Measurements from ENCODE around the gene ZNF837.
"Not testable (repeated sequence)": the region's sequence is repeated elsewhere in the genome, so short reads cannot be mapped to it uniquely, and the experiment has no call there.

ZNF837 gene

GRCh38 chr19:58351990-58352755 is 28.7 kb downstream of the ZNF837 start:
- peaks cover 19% of the 10 kb centered on the region for H3K36me3 Mint-ChIP-seq
- no peak for ATAC-seq
- no peak for DNase-seq (ENCODE audit: low spot score in 2 of 2)
- H3K9me3 Mint-ChIP-seq: no peaks in the 10 kb centered on the region
- peaks cover 19% of the 10 kb centered on the region for H3K4me1 Mint-ChIP-seq
- no peak overlapping the region for H3K4me3 Mint-ChIP-seq
- peak overlapping the region; percentile 43 for H3K27ac Mint-ChIP-seq

- ATAC-seq: no peak
- DNase-seq (ENCODE audit: low spot score in 2 of 2): no peak
- Mint-ChIP-seq H3K27ac (no peak overlapping the region), H3K36me3 (peaks cover 19% of the 10 kb centered on the region), H3K9me3 (no peaks in the 10 kb centered on the region), H3K4me3 (no peak overlapping the region), H3K4me1 (peaks cover 23% of the 10 kb centered on the region)
These were observed 29.3 kb downstream of the ZNF837 start for GRCh38 chr19:58351558-58351878.

- Mint-ChIP-seq H3K27ac (no peak overlapping the region), H3K9me3 (no peaks in the 10 kb centered on the region), H3K4me1 (peaks cover 28% of the 10 kb centered on the region), H3K4me3 (no peak overlapping the region), H3K36me3 (peaks cover 19% of the 10 kb centered on the region)
- no peak for DNase-seq (ENCODE audit: low spot score in 2 of 2)
- no peak for ATAC-seq
These were observed 29.8 kb downstream of the ZNF837 start for GRCh38 chr19:58350871-58351557.

GRCh38 chr19:58350001-58350861 is 30.6 kb downstream of the ZNF837 start:
- Mint-ChIP-seq H3K4me3 (peak overlapping the region; percentile 14), H3K4me1 (peaks cover 35% of the 10 kb centered on the region), H3K27ac (peak overlapping the region; percentile 87), H3K9me3 (no peaks in the 10 kb centered on the region), H3K36me3 (peaks cover 19% of the 10 kb centered on the region)
- no peak for ATAC-seq
- DNase-seq (ENCODE audit: low spot score in 2 of 2): no peak

GRCh38 chr19:58349590-58349989 is 31.2 kb downstream of the ZNF837 start:
- peak overlapping the region; percentile 87 for H3K27ac Mint-ChIP-seq
- no peak for ATAC-seq
- no peaks in the 10 kb centered on the region for H3K9me3 Mint-ChIP-seq
- H3K4me1 Mint-ChIP-seq: peaks cover 39% of the 10 kb centered on the region
- H3K36me3 Mint-ChIP-seq: peaks cover 19% of the 10 kb centered on the region
- DNase-seq (ENCODE audit: low spot score in 2 of 2): no peak
- peak overlapping the region; percentile 14 for H3K4me3 Mint-ChIP-seq

- peaks cover 19% of the 10 kb centered on the region for H3K36me3 Mint-ChIP-seq
- peak overlapping the region; percentile 73 for H3K27ac Mint-ChIP-seq
- not testable (repeated sequence) for H3K9me3 Mint-ChIP-seq; DNase-seq (ENCODE audit: low spot score in 2 of 2)
- peaks cover 39% of the 10 kb centered on the region for H3K4me1 Mint-ChIP-seq
- ATAC-seq: peak; percentile 1
- peak overlapping the region; percentile 88 for H3K4me3 Mint-ChIP-seq
These were observed 32.8 kb downstream of the ZNF837 start for GRCh38 chr19:58348080-58348479.

GRCh38 chr19:58346961-58347929 is 33.6 kb downstream of the ZNF837 start:
- DNase-seq (ENCODE audit: low spot score in 2 of 2) (peak; percentile 64 to 85), ATAC-seq (peak; percentile 93)
- Mint-ChIP-seq H3K4me1 (peaks cover 36% of the 10 kb centered on the region), H3K4me3 (peak overlapping the region; percentile 88), H3K36me3 (peaks cover 19% of the 10 kb centered on the region), H3K27ac (peak overlapping the region; percentile 73), H3K9me3 (no peaks in the 10 kb centered on the region)

- ATAC-seq: no peak
- no peaks in the 10 kb centered on the region for H3K9me3 Mint-ChIP-seq
- peaks cover 41% of the 10 kb centered on the region for H3K4me1 Mint-ChIP-seq
- H3K36me3 Mint-ChIP-seq: peaks cover 14% of the 10 kb centered on the region
- H3K4me3 Mint-ChIP-seq: peak overlapping the region; percentile 88
- no peak for DNase-seq (ENCODE audit: low spot score in 2 of 2)
- H3K27ac Mint-ChIP-seq: peak overlapping the region; percentile 73
These were observed 35.3 kb downstream of the ZNF837 start for GRCh38 chr19:58345558-58345957.

- Mint-ChIP-seq H3K4me3 (no peak overlapping the region), H3K9me3 (no peaks in the 10 kb centered on the region), H3K36me3 (peaks cover 31% of the 10 kb centered on the region), H3K27ac (no peak overlapping the region), H3K4me1 (peaks cover 17% of the 10 kb centered on the region)
- ATAC-seq: no peak
- no peak for DNase-seq (ENCODE audit: low spot score in 2 of 2)
These were observed 41.8 kb downstream of the ZNF837 start for GRCh38 chr19:58338825-58339558.

GRCh38 chr19:58338336-58338735 is 42.5 kb downstream of the ZNF837 start:
- peaks cover 17% of the 10 kb centered on the region for H3K4me1 Mint-ChIP-seq
- peaks cover 31% of the 10 kb centered on the region for H3K36me3 Mint-ChIP-seq
- no peaks in the 10 kb centered on the region for H3K9me3 Mint-ChIP-seq
- H3K27ac Mint-ChIP-seq: no peak overlapping the region
- no peak for DNase-seq (ENCODE audit: low spot score in 2 of 2)
- ATAC-seq: no peak
- H3K4me3 Mint-ChIP-seq: no peak overlapping the region

GRCh38 chr19:58336820-58337219 is 44.0 kb downstream of the ZNF837 start:
- no peaks in the 10 kb centered on the region for H3K9me3 Mint-ChIP-seq
- no peak overlapping the region for H3K4me3 Mint-ChIP-seq
- peaks cover 31% of the 10 kb centered on the region for H3K36me3 Mint-ChIP-seq
- DNase-seq (ENCODE audit: low spot score in 2 of 2) (no peak), ATAC-seq (no peak)
- no peak overlapping the region for H3K27ac Mint-ChIP-seq
- peaks cover 15% of the 10 kb centered on the region for H3K4me1 Mint-ChIP-seq

GRCh38 chr19:58336216-58336615 is 44.6 kb downstream of the ZNF837 start:
- Mint-ChIP-seq H3K9me3 (no peaks in the 10 kb centered on the region), H3K36me3 (peaks cover 31% of the 10 kb centered on the region), H3K4me3 (no peak overlapping the region), H3K4me1 (peaks cover 9% of the 10 kb centered on the region), H3K27ac (peak overlapping the region; percentile 3)
- DNase-seq (ENCODE audit: low spot score in 2 of 2): no peak
- no peak for ATAC-seq

- Mint-ChIP-seq H3K27ac (peak overlapping the region; percentile 3), H3K9me3 (no peaks in the 10 kb centered on the region), H3K36me3 (peaks cover 27% of the 10 kb centered on the region), H3K4me1 (peaks cover 5% of the 10 kb centered on the region), H3K4me3 (no peak overlapping the region)
- ATAC-seq (no peak), DNase-seq (ENCODE audit: low spot score in 2 of 2) (no peak)
These were observed 45.2 kb downstream of the ZNF837 start for GRCh38 chr19:58335630-58336029.

- DNase-seq (ENCODE audit: low spot score in 2 of 2) (no peak), ATAC-seq (no peak)
- Mint-ChIP-seq H3K9me3 (no peaks in the 10 kb centered on the region), H3K27ac (no peak overlapping the region), H3K36me3 (peaks cover 24% of the 10 kb centered on the region), H3K4me1 (peaks cover 5% of the 10 kb centered on the region), H3K4me3 (no peak overlapping the region)
These were observed 46.1 kb downstream of the ZNF837 start for GRCh38 chr19:58334691-58335249.
